ENCODE results near the gene MIEF1.

MIEF1 gene

DNA sequence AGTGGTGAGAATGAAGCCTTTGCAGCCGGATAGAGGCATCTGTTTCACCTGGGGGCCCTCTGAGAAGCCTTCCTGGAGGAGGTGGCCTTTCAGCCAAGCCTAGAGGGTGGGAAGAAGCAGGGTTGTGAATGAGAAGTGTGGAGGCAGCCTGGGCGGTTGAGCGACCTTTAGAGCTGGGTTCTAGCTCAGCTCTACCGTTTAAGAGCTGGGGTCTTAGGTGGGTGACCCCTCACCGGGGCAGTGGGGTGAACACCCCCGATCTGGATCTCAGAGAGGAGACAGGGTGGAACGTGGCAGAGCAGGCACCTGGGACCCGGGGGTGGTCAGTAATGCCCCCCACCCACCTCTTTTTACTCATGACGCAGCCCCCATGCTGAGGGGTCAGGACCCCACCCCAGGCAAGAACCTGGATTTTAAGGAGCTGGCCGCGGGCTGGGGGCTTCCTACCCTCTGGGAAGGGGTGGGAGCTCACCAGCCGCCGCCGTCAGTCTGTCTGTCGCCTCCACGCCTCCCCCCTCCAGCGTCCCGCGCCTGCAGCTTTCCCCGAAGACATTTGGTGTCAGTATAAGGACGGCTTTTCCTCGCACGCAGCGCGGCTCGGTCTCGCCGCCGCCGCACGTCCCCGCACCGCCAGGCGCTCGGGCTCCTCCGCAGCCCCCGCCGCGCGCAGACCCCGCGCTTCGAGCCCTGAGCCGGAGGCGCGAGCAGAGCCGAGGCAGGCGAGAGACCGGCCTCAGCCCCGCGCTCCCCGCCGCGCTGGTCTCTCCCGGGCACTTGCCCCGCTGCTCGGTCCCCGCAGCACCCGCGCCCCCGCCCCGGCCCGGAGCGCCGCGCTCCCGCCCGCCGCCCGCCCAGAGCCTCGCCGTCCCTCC, 55.1 kb downstream of the MIEF1 start:
- peak in 23 of 56 donors; percentile 8 to 65 (median 25) for DNase-seq

DNA sequence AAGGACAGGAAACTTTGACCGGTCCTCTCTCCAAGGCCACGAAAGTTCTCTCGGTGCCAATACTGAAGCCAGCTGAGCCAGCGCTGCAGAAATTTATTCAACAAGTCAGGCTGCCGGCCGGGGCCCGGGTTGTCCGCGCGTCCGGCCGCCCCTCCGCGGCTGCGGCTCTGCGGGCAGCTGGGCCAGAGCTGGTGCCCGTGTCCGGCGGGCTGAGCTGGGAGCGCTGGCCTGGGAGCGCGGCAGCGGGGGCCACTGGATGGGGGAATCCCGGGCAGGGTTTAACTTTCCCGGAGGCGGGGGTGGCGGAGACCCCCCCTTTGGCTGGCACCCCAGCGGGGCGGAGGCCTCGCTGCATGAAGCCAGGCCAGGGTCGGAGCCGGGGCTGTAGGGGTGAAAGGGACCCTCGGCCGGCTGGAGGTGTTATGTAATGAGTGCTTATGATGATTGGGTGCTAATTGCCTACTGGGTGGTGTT, 56.2 kb downstream of the MIEF1 start:
- DNase-seq = no peak

DNA sequence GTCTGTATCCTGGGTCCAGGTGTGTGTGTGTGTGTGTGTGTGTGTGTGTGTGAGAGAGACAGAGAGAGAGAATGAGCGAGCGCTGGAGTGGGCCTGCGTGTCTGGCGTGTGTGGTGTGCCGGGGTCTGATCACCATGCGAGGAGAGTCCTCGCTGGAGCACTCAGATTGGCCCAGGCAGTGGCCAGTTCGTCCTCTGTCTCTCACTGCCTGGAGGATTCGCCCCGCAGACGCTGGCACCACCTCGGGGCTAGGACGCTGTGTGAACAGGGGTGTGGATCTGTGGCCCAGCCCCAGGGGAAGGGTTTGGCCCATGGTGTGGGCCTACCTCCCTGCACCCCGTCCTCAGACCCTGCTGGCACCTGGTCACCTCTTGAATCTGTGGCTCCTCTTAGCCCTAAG, 56.9 kb downstream of the MIEF1 start:
- no peak for DNase-seq

DNA sequence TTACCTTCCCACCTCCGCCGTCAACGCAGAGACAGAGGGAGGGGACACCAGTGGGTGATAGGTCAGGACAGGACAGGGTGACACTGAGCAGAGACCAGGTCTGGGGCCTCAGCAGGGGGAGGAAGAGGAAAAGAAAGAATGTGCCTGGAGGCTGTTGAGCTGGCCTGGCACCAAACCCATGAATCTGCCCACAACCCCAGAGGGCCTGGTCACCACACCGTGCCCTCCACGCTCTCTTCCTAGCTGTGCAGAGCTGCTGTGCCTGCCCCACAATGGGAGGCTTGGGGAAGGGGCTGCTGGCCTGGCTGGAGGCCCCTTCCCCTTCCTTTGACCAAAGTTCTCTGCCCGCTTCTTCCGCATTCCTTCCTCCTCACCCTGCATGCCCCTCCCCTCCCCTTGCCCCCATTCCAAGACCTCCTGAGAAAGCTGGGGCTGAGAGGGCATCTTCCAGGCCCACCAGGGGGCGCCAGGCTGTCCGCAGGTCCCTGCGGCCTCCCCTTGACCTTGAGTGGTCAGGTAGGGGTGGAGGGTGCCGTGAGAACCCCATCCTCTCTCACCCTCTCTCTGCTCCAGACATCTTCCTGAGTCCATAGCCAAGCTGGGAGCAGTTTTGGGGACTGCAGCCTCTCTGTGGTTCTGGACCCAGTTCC, 57.5 kb downstream of the MIEF1 start:
- no peak for DNase-seq

DNA sequence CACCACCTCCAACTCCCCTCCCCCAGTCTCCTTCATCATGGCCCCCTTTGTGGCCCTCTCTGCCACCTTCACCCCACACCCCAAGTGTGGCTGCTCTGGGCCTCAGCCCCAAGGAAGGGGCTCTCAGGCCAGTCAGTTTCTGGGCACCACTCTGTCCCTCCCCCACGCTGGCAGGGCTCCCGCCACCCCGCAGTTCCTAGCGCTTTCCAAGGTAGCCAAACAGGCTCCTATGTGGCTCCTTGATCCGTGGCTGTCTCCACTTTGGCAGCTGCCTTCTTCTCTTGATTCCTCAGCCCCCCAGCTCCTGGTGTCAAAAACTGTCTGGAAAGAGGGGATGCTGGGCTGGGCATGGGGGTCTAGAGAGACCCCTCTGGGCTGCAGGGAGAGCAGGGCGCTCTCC, 58.0 kb downstream of the MIEF1 start:
- no peak for DNase-seq

DNA sequence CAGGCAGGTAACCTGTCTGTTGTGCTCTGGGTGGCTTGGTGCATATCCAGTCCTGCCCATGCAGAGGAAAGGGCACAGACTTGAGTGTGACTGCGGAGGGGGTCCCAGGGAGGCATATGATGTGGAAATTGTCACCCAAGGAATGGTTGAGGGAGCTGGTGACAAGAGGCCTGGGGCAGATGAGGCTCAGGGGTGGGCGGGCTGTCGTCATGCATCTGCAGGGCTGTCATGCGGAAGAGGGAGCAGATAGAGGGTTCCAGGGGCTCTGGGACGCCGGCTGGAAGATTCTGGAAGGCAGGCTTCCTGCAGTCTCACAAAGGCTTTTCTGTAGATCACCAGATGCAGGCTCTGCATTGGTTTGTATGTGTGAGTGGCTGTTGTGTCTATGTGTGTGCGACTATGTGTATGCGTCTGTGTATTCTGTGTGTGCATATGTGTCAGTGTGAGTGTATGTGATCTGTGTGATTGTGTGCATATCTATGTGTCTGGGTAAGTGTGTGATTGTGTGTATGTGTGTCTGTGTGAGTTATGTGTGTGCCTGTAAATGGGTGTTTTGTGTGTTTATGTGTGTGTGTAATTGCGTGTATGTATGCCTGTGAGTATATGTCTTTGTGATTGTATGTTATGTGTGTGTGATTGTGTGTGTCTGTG, 60.9 kb downstream of the MIEF1 start:
- no peak for DNase-seq

DNA sequence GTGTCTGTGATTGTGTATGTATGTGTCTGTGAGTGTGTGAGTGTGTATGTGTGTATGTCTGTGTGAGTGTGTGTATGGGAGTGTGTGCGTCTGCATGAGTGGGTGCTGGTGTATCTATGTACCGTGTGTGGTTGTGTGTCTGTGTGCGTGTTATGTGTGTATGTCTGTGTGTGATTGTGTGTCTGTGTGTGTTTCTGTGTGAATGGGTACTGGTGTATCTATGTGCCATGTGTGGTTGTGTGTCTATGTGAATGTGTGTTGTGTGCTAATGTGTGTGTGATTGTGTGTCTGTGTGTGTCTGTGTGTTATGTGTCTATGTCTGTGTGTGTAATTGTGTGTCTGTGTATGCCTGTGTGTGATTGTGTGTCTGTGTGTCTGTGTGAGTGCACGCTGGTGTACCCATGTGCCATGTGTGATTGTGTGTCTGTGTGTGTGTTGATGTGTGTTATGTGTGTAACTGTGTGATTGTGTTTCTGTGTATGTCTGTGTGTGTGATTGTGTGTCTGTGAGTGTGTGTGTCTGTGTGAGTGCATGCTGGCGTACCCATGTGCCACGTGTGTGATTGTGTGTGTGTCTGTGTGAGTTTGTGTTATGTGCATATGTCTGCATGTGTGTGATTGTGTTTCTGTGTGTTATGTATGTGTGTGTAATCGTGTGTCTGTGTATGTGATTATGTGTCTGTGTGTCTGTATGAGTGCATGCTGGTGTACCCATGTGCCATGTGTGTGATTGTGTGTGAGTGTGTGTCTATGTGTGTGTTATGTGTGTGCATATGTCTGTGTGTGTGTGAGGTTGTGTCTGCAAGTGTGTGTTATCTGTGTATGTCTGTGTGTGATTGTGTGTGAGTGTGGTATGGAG, 61.7 kb downstream of the MIEF1 start:
- no peak for DNase-seq

DNA sequence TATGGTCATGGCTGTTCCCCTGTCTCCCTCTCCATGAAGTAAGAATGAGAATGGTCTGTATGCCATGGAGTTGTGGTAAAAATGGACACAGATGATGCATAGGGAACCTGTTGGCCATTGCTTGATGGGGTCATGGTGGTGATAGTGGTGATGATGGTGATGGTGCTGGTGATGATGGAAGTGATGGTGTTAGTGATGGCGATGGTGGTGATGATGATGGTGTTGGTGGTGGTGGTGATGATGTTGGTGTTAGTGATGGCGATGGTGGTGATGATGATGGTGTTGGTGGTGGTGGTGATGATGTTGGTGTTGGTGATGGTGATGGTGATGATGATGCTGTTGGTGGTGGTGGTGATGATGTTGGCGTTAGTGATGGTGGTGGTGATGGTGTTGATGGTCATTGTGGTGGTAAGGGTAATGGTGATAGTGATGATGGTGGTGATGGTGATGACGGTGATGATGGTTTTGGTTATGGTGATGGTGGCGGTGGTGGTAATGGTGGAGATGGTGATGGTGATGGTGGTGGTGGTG, 63.4 kb downstream of the MIEF1 start:
- DNase-seq = no peak

DNA sequence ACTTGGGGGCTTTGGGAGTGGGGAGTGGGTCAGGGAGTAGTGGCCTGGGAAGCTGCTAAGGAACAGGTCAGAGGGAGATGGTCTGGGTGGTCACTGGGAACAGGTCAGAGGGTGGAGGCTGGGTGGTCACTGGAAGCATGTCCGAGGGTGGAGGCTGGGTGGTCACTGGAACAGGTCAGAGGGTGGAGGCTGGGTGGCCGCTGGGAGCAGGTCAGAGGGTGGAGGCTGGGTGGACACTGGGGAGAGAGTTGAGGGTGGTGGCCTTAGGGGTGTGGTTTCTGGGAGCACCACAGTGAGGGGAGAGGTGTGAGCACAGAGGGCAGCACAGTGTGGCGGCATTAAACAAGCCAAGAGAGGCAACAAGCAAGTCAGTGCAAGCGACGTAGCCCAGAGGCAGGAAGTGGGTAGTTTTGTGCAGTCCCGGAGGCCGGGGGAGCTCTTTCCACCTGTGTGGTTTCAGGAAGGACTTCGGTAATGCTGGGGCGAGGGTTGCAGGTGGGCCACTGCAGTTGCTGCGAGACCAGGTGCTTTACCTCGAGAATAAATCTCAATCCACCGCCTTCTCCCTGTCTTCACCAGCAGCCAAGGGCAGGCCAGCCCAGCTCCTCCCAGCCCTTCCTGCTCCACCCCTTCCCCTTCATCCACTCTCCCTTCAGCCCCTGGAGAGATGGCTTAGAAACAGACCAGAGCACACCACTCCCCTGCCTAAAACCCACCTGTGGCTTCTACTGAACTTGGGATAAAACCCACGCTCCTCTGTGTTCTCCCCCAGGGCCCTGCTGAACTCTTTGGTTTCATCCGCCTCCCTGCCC, 65.3 kb downstream of the MIEF1 start:
- no peak for DNase-seq
